Activated CD4-positive, alpha-beta T cell treated with anti-CD3 and anti-CD28 coated beads, Interleukin-2, amount 50 U/mL, for 1 hour (primary cell): ENCODE results near the gene CFAP298.
"Not testable (repeated sequence)": the region's sequence is repeated elsewhere in the genome, so short reads cannot be mapped to it uniquely, and the experiment has no call there.

ENCODE experiments used
- DNase-seq: peaks from one replicate; pipeline ENCODE4 v3.0.0-alpha.2; 2020

CFAP298 gene, protein sequence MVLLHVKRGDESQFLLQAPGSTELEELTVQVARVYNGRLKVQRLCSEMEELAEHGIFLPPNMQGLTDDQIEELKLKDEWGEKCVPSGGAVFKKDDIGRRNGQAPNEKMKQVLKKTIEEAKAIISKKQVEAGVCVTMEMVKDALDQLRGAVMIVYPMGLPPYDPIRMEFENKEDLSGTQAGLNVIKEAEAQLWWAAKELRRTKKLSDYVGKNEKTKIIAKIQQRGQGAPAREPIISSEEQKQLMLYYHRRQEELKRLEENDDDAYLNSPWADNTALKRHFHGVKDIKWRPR

DNA sequence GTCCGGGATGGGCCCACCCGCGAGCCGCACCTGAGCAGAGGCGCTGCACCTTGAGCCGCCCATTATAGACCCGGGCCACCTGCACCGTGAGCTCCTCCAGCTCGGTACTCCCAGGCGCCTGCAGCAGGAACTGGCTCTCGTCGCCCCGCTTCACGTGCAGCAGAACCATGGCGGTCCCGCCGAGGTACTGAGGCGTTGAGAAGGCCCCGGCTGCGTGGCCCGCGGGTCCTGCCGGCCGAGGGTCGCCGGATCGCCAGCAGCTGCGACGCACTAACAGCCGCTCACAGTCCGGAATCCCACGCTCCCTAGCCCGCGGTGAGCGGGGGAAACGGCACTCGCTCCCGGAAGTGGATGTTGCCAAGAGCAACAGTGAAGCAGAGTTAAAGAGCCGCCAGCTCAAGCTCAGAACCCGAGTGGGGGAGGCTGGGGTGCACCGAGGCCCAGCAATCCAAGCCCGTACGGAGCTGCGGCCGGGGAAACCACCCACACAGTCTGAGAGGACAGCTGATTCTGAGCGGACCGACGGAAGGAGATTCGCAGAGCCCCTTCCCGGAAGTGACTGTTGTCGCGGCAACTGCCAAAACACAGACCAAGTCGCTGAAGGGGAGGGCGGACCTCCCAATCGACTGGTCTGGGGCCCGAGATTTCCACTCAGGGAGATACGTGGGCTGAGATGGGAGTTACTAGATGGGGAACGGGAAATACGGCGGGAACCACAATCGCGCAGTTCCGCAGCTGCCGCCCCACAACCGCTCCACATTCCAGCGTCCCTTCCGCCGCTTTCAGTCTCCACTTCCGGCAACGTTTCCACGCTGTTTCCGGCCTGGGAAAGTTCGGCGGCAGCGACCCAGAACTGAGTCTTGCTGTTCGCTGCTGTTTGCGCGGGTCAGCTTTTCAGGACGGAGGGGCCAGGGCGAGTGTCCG is at the start of gene CFAP298:
TSS of gene CFAP298 (minus strand) at position 303 of the 924 bp plus-strand sequence. CDS start at position 169, 134 bp downstream.
- peak; percentile 90 for DNase-seq

DNA sequence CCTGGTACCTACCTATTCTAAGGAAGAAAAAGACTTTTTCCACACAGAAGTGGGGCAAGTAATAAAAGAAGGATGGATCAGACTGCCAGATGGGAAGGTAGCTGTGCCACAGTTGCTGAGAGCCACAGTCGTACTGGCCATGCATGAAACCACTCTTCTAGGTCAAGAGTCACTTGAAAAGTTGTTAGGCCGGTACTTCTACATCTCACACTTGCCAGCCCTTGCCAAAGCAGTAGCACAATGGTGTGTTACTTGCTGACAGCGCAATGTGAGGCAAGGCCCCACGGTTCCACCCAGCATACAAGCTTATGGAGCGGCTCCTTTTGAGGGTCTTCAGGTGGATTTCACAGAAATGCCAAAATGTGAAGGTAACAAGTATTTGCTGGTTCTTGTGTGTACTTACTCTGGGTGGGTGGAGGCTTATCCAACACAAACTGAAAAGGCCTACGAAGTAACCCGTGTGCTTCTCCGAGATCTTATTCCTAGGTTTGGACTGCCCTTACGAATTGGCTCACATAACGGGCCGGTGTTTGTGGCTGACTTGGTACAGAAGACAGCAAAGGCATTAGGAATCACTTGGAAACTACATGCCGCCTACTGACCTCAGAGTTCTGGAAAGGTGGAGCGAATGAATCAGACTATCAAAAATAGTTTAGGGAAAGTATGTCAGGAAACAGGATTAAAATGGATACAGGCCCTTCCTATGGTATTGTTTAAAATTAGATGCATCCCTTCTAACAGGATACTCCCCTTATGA is 49.0 kb upstream of the CFAP298 start:
- not testable (repeated sequence) for DNase-seq

DNA sequence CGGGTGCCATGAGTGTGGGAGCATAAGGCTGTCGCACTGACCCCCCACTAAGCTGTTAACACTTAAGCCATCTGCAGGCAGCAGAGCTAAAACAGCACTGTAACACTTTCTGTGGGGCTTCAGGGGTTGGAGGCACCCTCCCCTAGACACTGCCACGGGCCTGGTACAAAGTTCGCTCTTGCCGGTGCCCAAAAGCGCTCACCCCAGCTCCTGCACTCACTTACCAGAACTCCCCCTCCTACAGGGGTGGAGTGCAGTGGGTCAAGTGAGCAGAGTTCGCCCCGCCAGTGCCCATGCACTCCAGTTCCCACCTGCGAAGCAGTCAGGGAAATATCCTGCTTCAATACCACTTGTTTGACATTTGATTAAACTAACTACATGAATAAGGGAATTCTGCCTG is 46.3 kb upstream of the CFAP298 start:
- DNase-seq: no peak

DNA sequence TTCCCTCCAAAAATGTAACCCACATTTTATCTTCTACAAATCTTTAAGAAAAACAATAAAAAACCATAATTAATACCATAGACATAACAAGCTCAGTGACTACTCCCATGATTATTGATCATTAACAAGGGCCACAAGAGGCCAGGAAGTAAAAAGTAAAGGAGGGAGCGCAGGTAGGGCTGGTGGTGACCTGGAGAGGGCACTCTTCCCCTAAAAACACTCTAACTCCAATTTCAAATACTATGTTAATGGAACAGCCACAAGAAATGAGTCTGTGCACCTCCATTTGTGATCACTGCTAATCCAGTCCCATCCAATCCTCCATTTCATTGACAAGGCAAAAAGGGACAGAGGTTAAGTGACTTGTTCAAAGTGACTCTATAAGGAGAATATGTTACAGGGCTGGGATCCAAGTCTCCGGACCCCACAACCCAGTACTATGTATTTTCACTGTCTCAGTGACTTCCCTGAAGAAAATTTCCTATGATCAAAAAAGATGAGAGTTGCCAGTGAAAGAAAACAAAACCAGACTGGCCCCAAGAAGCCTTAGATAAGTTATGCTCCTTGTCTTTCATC is 41.2 kb upstream of the CFAP298 start:
- DNase-seq: peak; percentile 16

DNA sequence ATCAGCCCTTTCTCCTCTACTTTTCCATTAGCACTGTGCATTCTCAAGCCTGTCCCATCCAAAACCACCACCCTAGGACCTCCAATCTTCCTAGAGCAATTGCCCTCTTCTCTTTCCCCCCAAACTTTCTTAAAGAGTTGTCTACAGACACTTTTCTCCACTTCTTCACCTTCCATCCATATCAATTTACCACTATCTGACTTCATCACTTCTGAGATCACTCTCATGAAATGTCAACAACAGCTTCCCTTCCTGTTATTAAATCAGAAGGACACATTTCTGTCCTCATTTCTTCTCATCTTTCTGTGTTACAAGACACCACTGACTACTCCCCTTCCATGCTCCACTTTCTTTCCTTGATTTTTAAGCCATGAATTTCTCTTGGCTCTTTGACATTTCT is 36.0 kb upstream of the CFAP298 start:
- DNase-seq: no peak

DNA sequence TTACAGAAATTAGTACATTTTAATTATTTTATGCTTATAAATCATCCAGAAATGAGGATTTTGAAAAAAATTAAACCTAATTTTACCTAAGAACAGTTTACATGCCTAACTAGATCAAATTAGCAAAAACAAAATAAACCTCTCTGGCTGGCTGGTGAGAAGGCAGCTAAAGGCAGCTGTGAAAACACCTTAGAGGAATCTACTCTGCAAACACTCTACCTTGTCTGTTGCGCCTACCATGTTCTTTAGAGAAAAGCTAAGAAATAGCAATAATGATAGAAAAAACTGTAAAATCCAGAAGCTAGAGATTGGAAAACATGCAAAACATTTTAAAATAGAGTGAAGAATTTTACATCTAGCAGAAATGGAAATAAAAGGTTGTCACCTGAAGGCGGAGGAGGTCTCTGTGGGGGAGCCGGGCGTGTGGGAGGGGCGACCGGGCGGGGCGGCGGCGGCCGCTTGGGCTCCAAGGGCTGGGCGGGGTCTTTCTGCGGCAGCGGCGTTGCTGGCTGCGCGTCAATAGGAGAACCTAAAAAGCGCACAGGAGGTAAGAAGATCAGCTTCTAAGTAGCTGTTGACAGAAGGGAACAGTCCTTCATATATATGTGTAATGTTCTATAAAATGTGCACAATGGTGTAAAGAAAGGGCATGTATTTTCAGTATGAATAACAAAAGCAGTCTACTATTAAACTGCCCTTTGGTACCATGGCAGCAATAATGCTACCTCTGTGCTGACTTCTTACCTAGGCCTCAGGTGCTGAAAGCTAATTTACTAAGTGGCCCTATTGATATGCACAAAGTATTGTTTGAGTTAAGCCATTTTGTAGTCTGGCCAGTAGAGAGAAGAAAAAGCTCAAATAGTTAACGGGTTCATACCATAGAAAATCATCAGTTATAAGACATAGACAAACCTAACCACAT is 33.3 kb upstream of the CFAP298 start:
- no peak for DNase-seq

DNA sequence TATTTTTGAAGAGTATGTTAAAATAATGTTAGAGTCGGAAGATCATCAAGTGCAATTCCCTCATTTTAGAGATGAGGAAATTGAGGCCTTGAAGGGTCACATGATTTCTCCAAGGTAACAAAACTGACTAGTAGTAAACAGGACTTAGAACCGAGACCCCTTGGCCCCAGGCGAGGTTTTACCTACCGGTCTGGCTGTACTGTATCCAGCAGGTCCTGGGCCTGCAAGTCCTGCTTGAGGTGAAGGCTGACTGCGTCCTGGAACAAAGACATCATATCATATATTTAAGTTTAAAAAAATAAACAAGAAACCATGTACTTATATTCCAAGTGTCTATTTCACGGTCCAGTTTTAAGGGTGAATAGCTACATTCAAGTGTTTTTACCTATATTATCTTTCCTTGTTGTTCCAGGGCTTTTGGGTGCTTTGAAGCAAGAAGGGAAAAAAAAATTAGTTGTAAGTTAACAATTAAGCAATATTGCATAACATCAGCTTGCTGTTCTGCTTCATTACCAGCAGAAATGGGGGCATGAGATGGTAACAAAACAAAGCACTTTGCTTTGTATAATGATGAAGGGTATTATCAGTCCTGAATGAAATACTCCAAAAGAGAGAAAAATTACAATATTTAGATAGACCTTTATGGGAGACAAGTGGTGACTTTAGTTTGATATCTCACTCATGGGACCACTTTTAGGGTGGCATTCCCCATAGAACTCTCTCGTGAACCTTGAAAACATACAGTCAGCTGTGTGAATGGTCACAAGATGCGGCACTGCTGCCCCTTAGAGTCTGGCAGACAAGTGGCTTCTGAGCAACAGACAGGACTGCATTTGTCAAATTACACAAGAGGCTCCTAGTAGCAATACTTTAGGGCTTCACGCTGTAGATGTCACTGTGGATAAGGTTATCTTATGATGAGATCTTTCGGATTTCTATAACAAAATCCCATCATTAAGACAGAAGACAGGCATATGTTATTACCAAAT is 29.8 kb upstream of the CFAP298 start:
- no peak for DNase-seq

DNA sequence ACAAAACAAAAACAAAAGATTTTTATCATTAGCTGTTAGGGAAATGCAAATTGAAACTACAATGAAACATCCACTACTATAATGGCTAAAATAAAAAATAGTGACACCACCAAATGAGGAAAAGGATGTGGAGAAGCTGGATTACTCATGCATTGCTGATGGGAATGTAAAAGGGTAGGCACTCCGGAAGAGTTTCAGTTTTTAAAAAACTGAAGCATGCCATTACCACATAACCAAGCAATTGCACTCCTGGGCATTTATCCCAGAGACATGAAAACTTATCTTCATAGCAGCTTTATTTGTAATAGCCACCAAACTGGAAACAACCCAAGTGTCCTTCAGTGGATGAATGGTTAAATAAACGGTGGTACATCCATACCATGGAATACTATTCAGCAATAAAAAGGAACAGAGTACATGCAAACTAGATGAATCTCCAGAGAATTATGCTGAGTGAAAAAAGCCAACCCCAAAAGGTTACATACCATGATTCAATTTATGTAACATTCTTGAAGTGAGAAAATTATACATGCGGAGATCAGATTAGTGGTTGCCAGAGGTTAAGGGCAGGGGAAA is 14.5 kb upstream of the CFAP298 start:
- no peak for DNase-seq

DNA sequence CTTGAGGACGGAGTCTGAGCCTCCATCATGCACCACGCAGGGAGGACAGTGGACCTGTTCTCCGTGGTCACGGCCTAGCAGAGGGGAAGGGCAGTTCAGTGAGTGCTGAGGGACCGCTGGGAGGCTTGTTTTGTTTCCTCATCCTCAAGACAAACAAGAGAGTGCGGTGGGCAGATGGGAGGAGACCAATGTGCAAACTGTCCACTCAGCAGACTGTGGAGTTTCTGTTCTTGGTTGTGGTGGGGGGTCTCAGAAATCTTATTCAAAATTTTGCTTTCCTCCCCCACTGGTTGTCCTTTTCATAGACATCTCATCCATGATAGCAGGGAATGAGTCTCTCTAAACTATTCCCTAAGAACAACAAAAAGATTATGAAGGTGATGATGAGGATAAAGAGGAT is 6.0 kb upstream of the CFAP298 start:
- not testable (repeated sequence) for DNase-seq

DNA sequence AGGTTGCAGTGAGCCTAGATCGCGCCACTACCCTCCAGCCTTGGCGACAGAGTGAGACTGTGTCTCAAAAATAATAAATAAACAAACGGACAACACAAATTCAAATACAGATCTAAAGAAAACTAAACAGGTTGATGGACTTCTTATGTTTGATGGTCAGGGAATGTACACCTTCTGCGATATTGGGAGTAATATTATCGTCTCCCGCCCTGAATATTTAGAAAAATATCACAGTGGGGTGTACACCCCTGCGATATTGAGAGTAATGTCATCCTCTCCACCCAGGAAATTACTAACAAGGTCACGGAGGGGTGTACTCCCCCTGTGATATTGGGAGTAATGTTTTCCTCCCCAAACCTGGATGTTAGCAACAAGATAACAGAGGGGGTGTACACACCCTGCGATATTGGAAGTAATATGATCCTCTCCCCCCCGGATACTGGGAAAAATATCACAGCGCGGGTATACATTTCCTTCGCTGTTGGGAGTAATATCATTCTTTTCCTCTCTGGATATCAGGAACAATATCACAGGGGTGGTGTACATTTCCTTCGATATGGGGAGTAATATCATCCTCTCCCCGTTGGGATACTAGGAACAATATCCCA is 1.4 kb upstream of the CFAP298 start:
- no peak for DNase-seq

DNA sequence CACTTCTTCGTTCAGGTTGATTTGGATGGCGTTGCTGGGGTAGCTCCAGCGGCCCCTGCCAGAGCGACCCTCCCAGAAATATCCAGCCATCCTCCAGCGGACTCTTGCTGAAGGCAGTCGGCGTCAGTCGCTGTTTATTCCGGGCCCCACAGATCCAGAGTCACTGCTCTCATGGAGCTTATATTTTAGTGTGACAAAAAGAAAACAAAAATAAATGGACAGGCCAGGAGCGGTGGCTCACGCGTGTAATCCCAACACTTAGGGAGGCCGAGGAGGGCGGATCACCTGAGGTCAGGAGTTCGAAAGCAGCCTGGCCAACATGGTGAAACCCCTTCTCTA is 791 bp upstream of the CFAP298 start:
- no peak for DNase-seq

DNA sequence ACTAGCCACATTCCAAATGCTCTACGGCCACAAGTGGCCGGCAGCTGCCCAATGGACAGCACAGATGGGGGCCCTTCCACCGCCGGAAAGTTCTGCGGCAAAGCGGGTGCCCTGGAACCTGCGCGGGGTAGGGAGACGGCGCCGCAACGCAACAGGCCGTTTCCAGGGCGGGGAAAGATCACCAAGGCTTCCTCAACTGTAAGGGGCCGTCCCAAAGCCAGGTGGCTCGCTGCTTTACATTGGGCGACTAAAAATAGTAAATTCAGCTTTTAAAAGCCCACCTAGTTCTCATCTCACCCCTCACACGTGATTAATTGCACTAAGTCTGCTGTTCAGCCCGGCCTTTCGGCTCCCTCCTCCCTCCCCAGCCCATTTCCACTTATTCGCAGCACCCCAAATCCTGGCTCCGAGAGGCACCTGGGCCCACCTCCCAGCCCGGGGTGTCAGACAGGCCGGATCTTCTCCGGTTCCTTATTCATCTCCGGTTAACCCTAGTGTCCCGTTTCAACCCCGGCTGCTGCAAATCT is 643 bp downstream of the CFAP298 start:
- peak; percentile 28 for DNase-seq

DNA sequence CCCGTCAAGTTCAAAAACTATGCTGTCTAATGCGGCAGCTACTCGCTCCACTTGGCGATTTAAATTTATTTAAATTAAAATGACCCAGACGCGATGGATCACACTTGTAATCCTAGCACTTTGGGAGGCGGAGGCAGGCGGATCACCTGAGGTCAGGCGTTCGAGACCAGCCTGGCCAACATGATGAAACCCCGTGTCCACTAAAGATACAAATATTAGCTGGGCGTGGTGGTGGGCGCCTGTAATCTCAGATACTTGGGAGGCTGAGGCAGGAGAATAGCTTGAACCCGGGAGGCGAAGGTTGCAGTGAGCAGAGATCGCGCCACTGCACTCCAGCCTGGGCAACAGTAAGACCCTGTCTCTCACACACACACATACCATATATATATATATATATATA is 1.2 kb downstream of the CFAP298 start:
- not testable (repeated sequence) for DNase-seq

DNA sequence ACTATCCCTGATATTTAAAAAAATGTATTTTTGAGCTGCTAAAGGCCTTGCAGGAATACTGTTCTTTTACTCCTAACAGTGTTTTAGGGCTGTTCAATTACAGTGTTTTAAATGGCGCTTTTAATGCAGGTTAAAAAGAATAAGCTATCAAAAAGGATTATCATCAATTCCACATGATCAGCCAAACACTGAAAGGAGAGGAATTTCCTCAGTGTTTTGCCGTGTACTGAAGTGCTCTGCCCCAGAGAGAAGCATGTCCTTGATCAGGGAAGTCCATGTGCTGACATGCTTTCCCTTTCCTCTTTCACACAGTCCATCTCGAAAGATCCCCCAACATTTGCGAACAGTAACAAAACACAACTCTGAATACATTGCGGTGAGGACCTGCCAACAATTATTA is 3.3 kb downstream of the CFAP298 start:
- DNase-seq: no peak

DNA sequence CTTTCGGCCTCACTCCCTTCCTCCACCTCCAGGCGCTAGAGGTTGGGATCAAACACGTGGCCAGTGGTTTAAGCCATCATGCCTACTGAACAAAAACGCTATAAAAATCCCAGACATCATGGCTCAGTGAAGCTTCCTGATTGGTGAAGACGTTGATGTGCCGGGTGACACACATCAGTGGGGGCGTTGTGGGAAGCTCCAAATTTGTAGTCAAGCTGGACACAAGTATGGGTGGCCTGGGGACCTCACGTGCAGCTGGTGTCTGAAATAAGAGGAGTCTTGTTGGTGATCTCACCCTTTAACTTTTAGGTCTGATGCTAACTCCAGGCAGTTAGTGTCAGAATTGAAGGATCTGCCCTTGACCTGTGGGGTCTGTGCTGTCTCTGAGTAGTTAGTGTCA is 6.7 kb downstream of the CFAP298 start:
- no peak for DNase-seq

DNA sequence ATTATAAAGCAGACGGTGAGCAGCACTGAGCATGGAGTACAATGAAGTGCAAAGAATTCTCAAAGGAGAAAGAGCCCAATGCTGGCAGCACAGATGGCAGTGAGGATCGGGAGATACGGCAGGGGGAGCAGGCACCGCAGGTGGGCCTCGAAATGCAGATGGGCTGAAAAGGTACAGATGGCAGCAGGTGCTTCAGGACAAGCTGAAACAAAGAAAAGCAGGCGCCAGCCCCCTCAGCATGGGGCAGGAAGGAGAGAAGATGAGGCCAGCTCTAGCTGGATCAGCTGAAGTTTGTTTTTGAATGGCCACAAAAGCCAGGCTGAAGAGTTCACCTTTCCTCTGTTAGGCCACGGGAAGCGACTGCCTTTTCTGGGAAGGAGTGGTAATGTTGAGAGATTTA is 7.7 kb downstream of the CFAP298 start:
- DNase-seq: no peak

DNA sequence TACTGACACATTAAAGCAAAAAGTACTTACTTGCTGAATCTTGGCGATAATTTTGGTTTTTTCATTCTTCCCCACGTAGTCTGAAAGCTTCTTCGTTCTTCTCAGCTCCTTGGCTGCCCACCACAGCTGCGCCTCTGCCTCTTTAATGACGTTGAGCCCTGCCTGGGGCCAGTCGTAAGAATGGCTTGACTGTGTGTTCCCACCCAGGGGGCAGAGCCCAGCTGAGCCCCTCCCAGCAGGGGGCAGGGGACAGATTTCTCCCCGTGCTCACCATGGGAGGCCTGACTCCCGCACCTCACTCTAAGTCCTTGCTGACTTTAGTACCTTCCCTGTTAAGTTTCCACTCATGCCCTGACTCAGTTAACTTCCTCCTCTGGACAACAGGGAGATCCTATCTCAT is 9.0 kb downstream of the CFAP298 start:
- no peak for DNase-seq

DNA sequence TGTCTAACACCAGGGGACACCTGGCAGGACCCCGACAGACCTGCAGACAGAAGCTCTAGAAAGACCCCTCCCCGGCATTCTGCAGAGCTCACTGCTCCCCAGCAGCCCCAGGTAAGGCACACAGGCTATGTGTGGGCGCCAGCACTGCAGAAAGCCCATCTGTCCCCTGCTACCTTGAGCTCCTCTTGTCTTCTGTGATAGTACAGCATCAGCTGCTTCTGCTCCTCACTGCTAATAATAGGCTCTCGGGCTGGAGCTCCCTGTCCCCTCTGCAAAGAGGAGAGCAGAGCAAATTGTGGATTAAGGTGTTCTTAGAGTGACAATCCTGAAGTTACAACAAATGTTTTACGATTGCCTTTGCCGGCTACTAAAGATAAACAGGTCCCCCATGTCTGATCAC is 10.1 kb downstream of the CFAP298 start:
- DNase-seq: no peak

DNA sequence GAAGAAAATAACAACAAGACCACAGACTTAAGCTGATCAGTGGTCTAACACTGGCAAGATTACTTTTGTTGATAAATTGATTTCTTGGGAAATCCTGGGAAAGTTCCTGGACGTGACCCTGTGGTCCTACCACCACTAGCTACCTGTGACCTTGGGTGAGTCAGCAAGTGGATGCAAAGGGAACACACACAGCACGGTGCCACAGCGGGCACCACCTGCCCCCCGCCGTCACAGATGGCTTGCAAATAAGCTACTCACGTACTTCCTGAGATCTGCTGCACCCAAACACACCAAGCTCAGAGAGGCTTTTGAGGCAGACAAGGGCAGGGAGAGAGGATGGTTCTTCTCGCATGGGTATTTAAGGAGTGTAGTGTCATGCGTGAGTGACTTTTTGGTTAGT is 12.7 kb downstream of the CFAP298 start:
- no peak for DNase-seq

DNA sequence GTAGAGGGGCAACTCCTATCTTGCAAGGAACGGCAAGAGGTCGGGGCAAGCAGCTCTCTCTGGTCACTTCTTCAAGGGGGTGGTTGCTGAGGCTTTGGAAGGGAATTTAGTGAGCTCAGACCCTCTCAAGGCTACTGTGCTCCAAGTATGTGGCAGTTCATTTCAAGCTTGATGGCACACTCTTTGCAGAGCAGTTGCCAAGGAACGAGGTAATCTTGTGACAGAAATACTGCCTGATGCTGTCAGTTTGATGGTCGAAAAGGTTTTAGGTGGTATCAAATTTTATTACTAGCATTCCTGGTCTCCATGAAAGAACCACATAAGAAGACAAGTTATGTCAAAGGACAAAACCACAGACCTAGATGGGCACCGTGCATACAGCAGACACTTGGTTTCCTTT is 13.1 kb downstream of the CFAP298 start:
- DNase-seq: no peak
